ENCODE data around the gene C12orf42.

DNA sequence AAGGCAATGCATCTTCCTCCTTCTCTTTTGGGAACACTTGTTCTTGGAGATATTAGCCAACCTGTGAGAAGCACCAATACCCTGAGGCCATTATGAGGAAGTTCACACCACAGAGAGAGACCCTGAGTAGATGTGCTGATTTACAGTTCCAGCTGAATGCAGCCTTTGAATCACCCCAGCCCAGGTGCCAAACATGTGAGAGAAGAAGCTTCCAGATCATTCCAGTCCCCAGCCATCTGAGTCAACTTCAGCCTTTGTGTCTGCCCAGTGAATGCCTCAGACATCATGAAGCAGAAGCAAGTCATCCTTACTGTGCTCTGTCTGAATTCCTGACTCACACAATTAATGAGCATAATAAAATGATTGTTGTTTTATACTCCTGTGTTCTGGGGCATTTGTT, 25.1 kb downstream of the C12orf42 start:
- TF ChIP-seq CTCF (IDR thresholded peaks at IDR 0.05) (no peak), POLR2A (IDR thresholded peaks at IDR 0.05) (no peak)

All from body of pancreas (tissue), 4 donors.